ENCODE results near the gene PLK5.

Gene PLK5

DNA sequence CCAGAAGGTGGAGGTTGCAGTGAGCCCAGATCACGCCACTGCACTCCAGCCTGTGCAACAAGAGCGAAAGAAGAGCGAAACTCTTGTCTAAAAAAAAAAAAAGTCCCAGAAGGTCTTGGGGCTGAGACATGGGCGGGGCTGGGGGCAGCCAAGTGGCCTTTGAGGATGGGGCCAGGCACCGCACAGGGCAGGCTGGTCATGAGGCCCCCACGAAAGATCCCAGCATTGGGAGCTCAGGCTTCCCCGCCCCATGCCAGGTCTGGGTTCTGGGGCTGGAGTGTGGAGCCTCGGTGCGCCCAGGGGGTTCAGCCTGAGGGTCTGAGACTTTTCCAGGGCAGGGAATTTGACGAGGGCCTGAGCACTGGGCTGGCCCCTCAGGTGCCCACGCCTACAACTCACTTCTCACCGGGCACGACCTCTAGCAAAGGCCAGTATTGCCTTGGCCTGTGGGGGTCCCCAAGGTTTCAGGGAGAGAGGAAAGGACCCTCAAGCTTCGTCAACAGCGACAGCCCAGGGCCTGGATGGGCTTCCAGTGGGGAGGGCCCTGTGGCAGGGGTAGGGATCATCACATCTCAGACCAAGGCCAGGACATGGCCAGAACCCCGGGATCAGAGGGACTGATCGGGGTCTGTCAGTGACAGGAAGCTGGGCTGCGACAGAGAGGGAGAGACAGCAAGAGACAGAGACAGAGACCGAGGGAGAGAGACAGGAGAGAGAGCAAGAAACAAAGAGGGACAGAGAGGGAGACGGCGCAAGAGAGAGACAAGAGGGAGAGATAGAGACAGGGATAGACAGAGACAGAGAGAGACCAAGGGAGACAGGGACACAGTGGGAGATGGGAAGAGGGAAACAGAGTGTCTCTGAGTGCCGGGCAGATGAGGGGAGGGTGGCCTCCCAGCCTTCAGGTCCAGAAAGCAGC lies 51.7 kb downstream of the PLK5 start:
- H3K4me3 ChIP-seq (ENCODE audit: low read length): no peak overlapping the region
- no peak for TF ChIP-seq ZNF274 (IDR thresholded peaks at IDR 0.05; ENCODE audit: low read depth, low read length)

DNA sequence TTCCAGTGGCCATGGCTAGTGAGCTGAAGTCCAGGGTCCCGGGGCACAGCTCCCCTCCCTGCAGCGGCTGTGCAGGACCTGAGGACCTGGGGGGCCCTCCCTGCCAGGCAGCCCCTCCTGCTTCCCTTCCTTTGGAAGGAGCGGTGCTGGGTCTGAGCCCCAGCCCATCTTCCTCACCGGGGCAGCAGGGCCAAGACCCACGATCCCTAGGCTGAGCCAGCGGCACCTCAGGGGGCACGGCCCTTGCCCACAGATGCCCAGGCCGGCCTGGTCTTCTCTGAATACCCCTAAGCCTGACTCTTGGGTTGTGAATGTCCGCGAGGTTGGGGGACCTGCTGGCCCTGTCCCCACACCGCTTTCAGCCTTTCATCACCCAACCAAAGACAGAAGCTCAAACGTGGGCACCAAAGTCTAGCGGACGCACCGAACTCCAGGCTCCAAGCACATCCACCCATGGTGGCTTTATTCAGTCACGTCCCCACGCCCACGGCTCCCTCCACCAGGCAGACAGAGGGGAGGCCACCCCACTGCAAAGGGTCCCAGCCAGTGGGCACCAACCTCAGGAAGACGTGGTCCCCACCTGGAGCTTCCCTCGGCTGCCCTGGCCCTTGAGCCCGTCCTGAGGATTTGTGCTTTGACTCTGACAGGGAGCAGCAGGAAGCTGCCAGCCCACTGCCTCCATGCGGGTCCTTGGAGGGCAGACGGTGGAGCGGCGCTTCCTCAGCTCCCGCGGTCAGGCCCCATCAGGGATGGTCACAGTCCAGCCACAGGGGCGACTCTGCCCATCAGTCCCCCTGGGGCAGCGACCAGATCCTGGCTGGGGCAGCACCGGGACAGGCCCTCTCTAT lies 52.6 kb downstream of the PLK5 start:
- no peak for TF ChIP-seq ZNF274 (IDR thresholded peaks at IDR 0.05; ENCODE audit: low read depth, low read length)
- H3K4me3 ChIP-seq (ENCODE audit: low read length): no peak overlapping the region

DNA sequence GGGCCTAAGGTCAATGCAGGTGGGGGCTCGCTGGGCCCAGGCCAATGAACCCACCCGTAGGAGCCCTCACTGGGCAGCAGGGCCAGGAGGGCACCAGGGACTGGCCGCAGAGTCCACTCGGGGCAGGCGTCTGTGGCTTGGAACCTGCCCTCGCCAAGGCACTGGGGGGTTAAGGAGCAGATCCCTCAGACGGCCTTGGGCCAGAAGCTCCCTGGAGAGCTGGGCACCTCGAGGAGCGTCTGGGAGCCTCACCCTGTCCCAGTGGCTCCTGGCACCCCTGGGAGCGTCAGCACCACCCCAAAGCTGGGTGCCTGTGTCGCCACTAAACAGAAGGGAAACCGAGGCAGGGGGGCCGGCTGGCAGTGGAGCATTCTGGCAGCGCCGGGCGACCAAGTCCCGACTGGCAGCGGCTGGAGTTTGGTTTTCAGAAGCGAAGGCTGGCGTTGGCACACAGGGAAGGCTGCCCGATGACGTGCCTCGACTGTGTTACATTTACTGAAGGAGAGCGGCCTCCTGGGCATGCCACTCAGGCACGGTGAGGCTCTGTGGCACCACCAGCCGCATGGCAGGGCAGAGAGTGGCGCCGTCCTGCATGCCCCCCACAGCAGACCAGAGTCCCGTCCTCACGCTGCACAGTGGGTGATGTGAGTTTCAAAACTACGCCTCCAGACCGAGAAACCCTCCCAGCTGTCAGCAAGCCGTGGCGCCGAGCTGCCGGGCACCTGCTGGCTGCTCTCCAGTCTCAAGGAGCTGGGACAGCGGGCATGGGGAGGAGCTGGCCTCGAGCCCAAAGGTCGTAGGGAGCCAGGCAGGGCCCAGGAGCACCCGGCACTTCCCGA lies 53.4 kb downstream of the PLK5 start:
- no peak overlapping the region for H3K4me3 ChIP-seq (ENCODE audit: low read length)
- no peak for TF ChIP-seq ZNF274 (IDR thresholded peaks at IDR 0.05; ENCODE audit: low read depth, low read length)

DNA sequence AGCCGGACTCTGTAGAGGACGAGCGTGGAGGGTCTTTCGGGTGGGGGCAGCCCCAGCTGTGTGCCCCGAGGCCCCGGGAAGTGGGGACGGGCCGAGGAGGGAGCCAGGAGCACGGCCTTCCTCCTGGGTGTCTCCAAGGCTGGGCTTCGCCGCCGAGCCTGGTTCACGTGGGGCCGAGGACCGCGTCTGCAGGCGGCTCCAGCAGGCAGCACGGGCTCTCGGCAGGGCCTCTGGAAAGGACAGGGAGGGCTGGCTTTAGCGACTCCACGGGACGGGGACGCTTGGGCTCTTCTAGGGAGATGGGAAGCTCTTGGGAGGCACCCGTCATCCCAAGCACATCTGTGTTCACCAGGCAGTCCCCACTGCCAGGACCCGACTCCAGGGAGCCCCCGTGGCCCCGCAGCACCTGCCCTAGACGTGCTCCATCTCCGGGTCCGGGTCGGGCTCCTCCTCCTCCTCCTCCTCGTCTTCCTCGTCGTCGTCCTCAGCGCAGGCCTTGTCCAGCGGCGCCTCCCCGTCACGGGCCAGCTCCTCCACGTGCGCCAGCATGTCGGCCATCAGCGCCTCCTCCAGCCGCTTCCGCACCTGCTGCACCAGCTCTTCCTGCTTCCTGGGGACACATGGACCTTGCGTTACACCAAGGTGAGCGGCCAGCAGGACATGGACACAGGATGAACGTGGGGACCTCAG lies 54.2 kb downstream of the PLK5 start:
- TF ChIP-seq ZNF274 (IDR thresholded peaks at IDR 0.05; ENCODE audit: low read depth, low read length): no peak
- no peak overlapping the region for H3K4me3 ChIP-seq (ENCODE audit: low read length)

DNA sequence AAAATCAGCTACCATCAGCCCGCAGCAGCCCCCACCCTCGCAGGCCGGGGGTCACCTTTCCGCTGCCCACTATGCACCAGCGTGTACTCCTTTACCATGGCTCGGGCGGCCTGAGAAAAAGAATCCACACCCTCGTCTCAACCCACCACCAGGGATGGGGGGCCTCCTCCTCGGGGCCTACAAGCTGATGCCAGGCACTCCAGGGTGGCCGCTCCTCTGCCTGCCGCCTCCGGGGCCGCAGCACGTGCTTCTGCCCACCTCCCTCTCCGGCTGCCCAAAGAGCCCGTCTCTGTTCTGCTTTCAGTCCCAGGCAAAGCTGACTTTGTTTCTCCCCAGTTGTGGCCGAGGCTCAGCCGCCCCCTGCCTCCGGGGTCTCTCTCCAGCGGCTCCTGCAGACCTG lies 55.3 kb downstream of the PLK5 start:
- TF ChIP-seq ZNF274 (IDR thresholded peaks at IDR 0.05; ENCODE audit: low read depth, low read length): no peak
- H3K4me3 ChIP-seq (ENCODE audit: low read length): no peak overlapping the region

DNA sequence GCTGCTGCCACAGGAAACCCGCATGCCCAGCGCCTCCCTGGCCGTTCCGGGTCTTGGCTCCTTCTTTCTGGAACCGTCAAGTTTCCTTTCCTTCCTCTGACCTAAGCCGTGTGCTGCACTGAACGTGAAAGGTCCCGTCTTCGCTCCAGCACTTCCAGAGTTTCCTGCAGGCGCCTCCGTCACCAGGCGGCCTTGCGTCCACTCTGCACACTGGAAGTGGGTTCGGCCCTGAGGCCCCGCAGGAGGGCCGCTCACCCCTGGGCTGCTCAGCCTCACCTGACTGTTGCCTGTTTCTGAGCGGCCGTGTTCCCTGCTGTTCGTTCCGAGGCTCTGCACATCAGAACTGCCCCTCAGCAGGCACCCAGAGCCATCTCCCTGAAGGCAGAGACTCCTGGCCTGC lies 56.5 kb downstream of the PLK5 start:
- TF ChIP-seq ZNF274 (IDR thresholded peaks at IDR 0.05; ENCODE audit: low read depth, low read length): no peak
- no peak overlapping the region for H3K4me3 ChIP-seq (ENCODE audit: low read length)

DNA sequence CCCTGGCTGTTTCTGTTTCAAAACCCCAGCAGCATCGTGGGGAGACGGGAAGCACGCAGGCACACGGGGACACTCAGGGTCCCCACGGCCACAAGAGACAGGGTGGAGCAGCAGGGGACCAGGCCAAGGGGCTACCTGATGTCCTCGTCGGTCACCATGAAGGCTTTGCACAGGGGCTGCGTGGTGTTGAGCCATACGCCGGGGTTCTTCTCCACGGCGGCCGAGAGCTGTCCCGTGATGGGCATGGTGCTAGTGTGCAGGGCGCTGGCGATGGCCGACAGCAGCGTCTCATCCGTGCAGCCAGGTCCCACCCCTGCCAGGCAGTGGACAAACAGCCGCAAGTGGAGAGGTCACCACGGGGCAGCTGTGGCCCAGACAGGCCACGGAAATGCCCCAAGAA lies 57.1 kb downstream of the PLK5 start:
- no peak for TF ChIP-seq ZNF274 (IDR thresholded peaks at IDR 0.05; ENCODE audit: low read depth, low read length)
- no peak overlapping the region for H3K4me3 ChIP-seq (ENCODE audit: low read length)

DNA sequence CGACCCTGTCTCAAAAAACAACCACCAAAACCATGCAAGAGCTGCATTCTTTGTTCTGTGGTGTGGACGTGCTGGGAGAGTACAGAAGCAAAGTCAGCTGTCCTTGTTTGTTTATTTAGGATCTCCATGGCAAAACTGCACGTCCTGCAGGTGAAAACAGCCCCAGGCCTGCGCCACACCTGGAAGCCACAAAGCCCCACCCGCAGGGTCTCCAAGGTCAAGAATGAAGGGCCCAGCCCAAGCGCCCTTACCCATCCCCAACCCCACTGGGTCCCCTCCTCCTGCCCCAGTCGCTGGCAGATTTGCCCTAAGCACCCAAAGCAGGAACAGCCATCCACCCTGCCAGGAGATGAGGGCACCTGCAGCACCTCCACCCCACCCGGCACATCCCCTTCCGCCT lies 58.3 kb downstream of the PLK5 start:
- TF ChIP-seq ZNF274 (IDR thresholded peaks at IDR 0.05; ENCODE audit: low read depth, low read length): no peak
- H3K4me3 ChIP-seq (ENCODE audit: low read length): no peak overlapping the region

DNA sequence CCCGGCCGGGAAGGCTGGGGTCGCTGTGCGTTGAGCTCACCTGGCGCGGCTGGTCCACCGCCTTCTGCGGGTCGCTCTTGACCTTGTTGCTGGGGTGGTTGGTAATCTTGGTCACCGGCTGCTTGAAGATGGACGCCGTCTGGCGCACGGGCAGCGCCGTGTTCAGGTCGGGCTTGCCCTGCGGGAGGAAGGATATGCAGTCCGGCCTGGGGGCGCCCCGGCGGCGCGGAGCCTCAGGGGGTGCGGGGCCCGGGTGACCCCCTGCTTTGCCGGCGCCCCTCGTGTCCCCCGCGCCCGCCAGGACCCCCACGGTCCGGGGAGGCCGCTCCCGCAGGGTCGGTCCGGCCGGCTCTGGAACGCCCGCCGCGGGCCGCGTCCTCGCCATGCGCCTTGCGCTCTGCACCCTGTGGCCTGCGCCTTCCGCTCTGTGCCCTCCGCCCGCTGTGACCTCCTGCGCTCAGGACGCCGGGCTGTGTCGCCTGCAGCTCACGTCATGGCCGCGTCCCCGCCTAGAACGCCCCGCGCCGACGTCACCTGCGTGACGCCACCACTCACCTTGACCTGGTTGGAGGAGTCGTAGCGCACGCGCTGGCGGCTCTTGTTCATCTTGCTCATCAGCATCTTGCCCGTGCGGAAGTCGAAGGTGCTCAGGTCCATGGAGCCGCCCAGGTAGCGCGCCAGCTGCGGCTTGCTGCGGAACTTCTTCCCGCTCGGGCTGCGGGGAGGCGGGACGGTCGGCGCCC lies 60.8 kb downstream of the PLK5 start:
- no peak for TF ChIP-seq ZNF274 (IDR thresholded peaks at IDR 0.05; ENCODE audit: low read depth, low read length)
- no peak overlapping the region for H3K4me3 ChIP-seq (ENCODE audit: low read length)

DNA sequence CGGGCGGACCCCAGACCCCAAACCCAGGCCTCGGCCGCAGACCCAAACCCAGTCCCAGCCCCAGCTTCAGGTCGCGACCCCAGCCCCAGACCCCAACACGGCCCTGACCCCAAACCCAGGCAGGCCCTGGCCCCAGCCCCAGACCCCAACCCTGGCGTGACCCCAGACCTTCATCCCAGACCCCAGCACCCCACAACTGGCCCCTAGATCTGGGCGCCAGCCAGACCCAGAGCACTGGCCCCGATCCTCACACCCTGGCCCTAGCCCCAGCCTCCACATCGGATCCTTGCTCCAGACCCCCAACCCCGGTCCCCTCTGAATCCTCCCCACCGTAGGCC lies 61.3 kb downstream of the PLK5 start:
- no peak overlapping the region for H3K4me3 ChIP-seq (ENCODE audit: low read length)
- no peak for TF ChIP-seq ZNF274 (IDR thresholded peaks at IDR 0.05; ENCODE audit: low read depth, low read length)
